ENCODE results near the gene NEDD4L. TPM values are rescaled to one million over a fixed set of nuclear protein-coding genes. Genes with fewer than 3 reads are reported as not detected.

NEDD4L gene
- total and polyA plus RNA-seq, 4 donors = 40.2 to 308 (median 148) TPM

DNA sequence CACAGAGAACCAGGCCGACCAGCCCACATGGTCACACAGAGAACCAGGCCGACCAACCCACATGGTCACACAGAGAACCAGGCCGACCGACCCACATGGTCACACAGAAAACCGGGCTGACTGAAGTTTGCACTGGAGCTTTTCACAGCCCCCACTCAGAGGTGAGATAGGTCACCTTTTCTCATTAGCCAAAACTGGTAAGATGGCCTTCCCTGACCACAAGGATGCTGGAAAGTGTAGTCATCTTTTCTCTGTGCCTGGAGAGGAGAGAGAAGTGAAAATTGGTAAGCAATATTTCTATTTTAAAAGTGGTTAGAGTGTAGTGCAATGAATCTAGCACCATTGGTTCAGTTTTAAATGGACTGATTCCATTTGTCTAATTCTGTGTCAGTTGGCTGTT, 247.1 kb downstream of the NEDD4L start:
- peaks cover 0 to 56% (median 29%) of the 10 kb centered on the region in 5 donors for H3K4me1 ChIP-seq (ENCODE audit: control insufficient read depth in 5 of 5, insufficient read depth in 5 of 5, low read length in 5 of 5)
- no peaks in the 10 kb centered on the region for H3K27me3 ChIP-seq (ENCODE audit: control insufficient read depth in 3 of 3, insufficient read depth in 3 of 3, low read length in 2 of 3)
- H3K9me3 ChIP-seq (ENCODE audit: control insufficient read depth in 4 of 4, insufficient read depth in 3 of 4, low read length in 3 of 4) = no peaks in the 10 kb centered on the region
- WGBS, 2 donors = 94 to 96% methylated on average over 5 of the region's 5 CpGs
- H3K36me3 ChIP-seq (ENCODE audit: control insufficient read depth in 4 of 4, insufficient read depth in 4 of 4, low read length in 4 of 4) = peaks cover 0 to 2% (median 0%) of the 10 kb centered on the region in 4 donors
- TF ChIP-seq, protein P1, sequence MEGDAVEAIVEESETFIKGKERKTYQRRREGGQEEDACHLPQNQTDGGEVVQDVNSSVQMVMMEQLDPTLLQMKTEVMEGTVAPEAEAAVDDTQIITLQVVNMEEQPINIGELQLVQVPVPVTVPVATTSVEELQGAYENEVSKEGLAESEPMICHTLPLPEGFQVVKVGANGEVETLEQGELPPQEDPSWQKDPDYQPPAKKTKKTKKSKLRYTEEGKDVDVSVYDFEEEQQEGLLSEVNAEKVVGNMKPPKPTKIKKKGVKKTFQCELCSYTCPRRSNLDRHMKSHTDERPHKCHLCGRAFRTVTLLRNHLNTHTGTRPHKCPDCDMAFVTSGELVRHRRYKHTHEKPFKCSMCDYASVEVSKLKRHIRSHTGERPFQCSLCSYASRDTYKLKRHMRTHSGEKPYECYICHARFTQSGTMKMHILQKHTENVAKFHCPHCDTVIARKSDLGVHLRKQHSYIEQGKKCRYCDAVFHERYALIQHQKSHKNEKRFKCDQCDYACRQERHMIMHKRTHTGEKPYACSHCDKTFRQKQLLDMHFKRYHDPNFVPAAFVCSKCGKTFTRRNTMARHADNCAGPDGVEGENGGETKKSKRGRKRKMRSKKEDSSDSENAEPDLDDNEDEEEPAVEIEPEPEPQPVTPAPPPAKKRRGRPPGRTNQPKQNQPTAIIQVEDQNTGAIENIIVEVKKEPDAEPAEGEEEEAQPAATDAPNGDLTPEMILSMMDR (IDR thresholded peaks at IDR 0.05; ENCODE audit: control extremely low read depth, extremely low read depth) = no peak
- ATAC-seq (ENCODE audit: insufficient read depth, low FRiP score) (no peak), DNase-seq (no peak)
- no peak overlapping the region for H3K9ac ChIP-seq (ENCODE audit: insufficient read depth in 1 of 2, low read length in 2 of 2)
- peak overlapping the region; percentile 45 to 69 for H3K27ac ChIP-seq (ENCODE audit: low read depth in 1 of 2, low read length in 1 of 2)
- no peak overlapping the region for H3K4me3 ChIP-seq

DNA sequence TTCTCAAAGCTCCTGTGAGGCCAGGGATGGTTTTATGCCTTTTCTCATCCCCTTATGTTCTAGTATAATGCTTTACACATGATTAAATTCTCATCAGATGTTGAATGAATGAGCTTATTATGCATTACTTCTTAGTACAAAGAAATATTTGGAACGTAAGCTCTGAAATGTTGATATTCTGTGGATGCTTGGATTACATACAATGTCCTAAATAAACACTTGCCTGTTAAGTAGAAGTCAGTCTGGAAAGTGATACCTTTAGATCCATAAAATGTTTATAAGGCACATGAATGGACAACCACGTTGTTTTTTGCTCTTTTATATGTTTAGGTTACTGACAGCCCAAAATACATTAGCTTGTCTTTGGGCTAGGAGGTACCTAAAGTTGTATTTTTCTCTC, 248.6 kb downstream of the NEDD4L start:
- WGBS, 2 donors = 58 to 73% methylated on average over 2 of the region's 2 CpGs

DNA sequence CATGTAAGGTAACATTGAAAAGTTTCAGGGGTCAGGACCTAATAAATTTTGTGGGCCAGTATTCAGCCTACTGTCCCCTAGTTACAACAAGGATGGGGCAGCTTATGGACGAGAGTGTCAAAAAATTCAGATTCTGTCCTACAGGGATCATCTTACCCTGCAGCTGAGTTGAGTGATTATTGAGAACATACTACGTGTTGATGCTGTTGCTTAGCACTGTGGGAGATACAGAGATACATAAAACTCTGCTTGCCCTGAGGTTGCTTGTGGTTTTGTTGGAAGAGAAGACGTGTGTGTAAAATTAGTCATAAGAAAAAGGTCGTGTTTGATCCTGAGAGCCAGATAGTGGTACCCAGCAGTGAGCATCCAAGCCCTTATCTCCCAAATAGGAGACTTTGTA, 253.2 kb downstream of the NEDD4L start:
- Histone ChIP-seq H3K9ac (ENCODE audit: insufficient read depth in 1 of 2, low read length in 2 of 2) (no peak overlapping the region), H3K27ac (ENCODE audit: low read depth in 1 of 2, low read length in 1 of 2) (peak overlapping the region in 1 of 2 donors; percentile 61), H3K4me3 (no peak overlapping the region), H3K9me3 (ENCODE audit: control insufficient read depth in 4 of 4, insufficient read depth in 3 of 4, low read length in 3 of 4) (no peaks in the 10 kb centered on the region), H3K36me3 (ENCODE audit: control insufficient read depth in 4 of 4, insufficient read depth in 4 of 4, low read length in 4 of 4) (no peaks in the 10 kb centered on the region), H3K27me3 (ENCODE audit: control insufficient read depth in 3 of 3, insufficient read depth in 3 of 3, low read length in 2 of 3) (no peaks in the 10 kb centered on the region), H3K4me1 (ENCODE audit: control insufficient read depth in 5 of 5, insufficient read depth in 5 of 5, low read length in 5 of 5) (peaks cover 3 to 54% (median 28%) of the 10 kb centered on the region in 5 donors)
- WGBS, 2 donors = 80 to 82% methylated on average over 4 of the region's 4 CpGs
- ATAC-seq (ENCODE audit: insufficient read depth, low FRiP score) (no peak), DNase-seq (no peak)
- TF ChIP-seq, protein P1 (IDR thresholded peaks at IDR 0.05; ENCODE audit: control extremely low read depth, extremely low read depth) = no peak

More for the DNA sequence above, 248.6 kb downstream of the NEDD4L start:
- Histone ChIP-seq H3K4me1 (ENCODE audit: control insufficient read depth in 5 of 5, insufficient read depth in 5 of 5, low read length in 5 of 5) (peaks cover 4 to 63% (median 17%) of the 10 kb centered on the region in 5 donors), H3K9ac (ENCODE audit: insufficient read depth in 1 of 2, low read length in 2 of 2) (no peak overlapping the region), H3K27me3 (ENCODE audit: control insufficient read depth in 3 of 3, insufficient read depth in 3 of 3, low read length in 2 of 3) (no peaks in the 10 kb centered on the region), H3K4me3 (no peak overlapping the region), H3K27ac (ENCODE audit: low read depth in 1 of 2, low read length in 1 of 2) (no peak overlapping the region), H3K36me3 (ENCODE audit: control insufficient read depth in 4 of 4, insufficient read depth in 4 of 4, low read length in 4 of 4) (peaks cover 0 to 2% (median 0%) of the 10 kb centered on the region in 4 donors), H3K9me3 (ENCODE audit: control insufficient read depth in 4 of 4, insufficient read depth in 3 of 4, low read length in 3 of 4) (no peaks in the 10 kb centered on the region)
- ATAC-seq (ENCODE audit: insufficient read depth, low FRiP score) (no peak), DNase-seq (peak in 2 of 3 donors; percentile 57 to 71)
- TF ChIP-seq, protein P1 (IDR thresholded peaks at IDR 0.05; ENCODE audit: control extremely low read depth, extremely low read depth) = no peak

Measured in lung (tissue), 12 donors.